Astrocyte of the spinal cord (primary cell): Measurements from ENCODE around the gene XDH.
A peak's percentile ranks its signal among the peaks of the same experiment; 100 is the strongest.

Source experiments
- DNase-seq: peaks from one replicate; pipeline ENCODE4 v3.0.0; 2011; ENCODE audit warnings: low read depth, low spot score
- H3K4me3 ChIP-seq: 2 replicates; pipeline ENCODE4 v1.5.1; 2011; ENCODE audit warnings: low read depth, mild to moderate bottlenecking, low read length, moderate library complexity
- CTCF ChIP-seq: IDR thresholded peaks from 2 replicates; pipeline ENCODE4 v1.5.1; 2012; ENCODE audit warnings: low read depth, mild to moderate bottlenecking, low read length, inconsistent platforms
- in situ Hi-C: cut with HindIII; loops from 2 replicates; pipeline ENCODE4 v1.10.0; 2017; ENCODE audit warnings: low sequenced_read_pairs

XDH gene

GRCh38 chr2:31430439-31431165 is 16.1 kb upstream of the XDH start:
- H3K4me3 ChIP-seq = no peak overlapping the region
- DNase-seq = no peak
- no peak for TF ChIP-seq CTCF
- in situ Hi-C loops = no loop called here

- peak; percentile 40 for DNase-seq
- TF ChIP-seq CTCF = no peak
- in situ Hi-C loops = no loop called here
- no peak overlapping the region for H3K4me3 ChIP-seq
Observed at GRCh38 chr2:31429759-31430438, 15.4 kb upstream of the XDH start.

- in situ Hi-C loops = no loop called here
- no peak for DNase-seq
Observed at GRCh38 chr2:31429040-31429439, 14.5 kb upstream of the XDH start.

GRCh38 chr2:31428001-31428418 is 13.5 kb upstream of the XDH start:
- TF ChIP-seq CTCF = peak; percentile 23
- DNase-seq = peak; percentile 10
- H3K4me3 ChIP-seq = no peak overlapping the region
- in situ Hi-C loops = no loop called here

More at GRCh38 chr2:31429040-31429439, 14.5 kb upstream of the XDH start:
- no peak for TF ChIP-seq CTCF
- H3K4me3 ChIP-seq = no peak overlapping the region

- H3K4me3 ChIP-seq = no peak overlapping the region
- DNase-seq = no peak
- in situ Hi-C loops = no loop called here
- no peak for TF ChIP-seq CTCF
Observed at GRCh38 chr2:31426096-31426495, 11.6 kb upstream of the XDH start.

GRCh38 chr2:31421634-31422033 is 7.1 kb upstream of the XDH start:
- in situ Hi-C loops = no loop called here
- DNase-seq = no peak
- TF ChIP-seq CTCF = no peak
- no peak overlapping the region for H3K4me3 ChIP-seq
